ENCODE data around the gene AK6. TPM values are rescaled to one million over a fixed set of nuclear protein-coding genes. Genes with fewer than 3 reads are reported as not detected.

Gene AK6
- polyA plus RNA-seq, 1 donor (not counting 4 experiments of a cell fraction or from before 2014, with no cell fraction given): 60.3 TPM

- dilution Hi-C loops (cut with MboI; ENCODE audit: extremely low pct_ligation_motif_present, low sequenced_read_pairs): no loop called here
- no peak for FAIRE-seq
- peak overlapping the region; percentile 66 to 86 (median 76) for H3K4me3 ChIP-seq (ENCODE audit: control insufficient read depth in 2 of 3, extremely low read depth in 1 of 3, insufficient read depth in 2 of 3, low read depth in 1 of 3, low read length in 3 of 3)
- H3K36me3 ChIP-seq (ENCODE audit: control insufficient read depth in 2 of 2, extremely low read depth in 1 of 2, insufficient read depth in 2 of 2, low read length in 2 of 2): peaks cover 3 to 8% of the 10 kb centered on the region in 2 experiments
- H3K79me2 ChIP-seq (ENCODE audit: control insufficient read depth, insufficient read depth, low read length): peaks cover 27% of the 10 kb centered on the region
- no peak for DNase-seq (ENCODE audit: low read depth, low spot score)
- no peaks in the 10 kb centered on the region for H3K9me3 ChIP-seq (ENCODE audit: control insufficient read depth, low read depth, low read length)
- H3K4me2 ChIP-seq (ENCODE audit: control insufficient read depth, extremely low read depth, insufficient read depth, low read depth, low read length): peak overlapping the region; percentile 90
- H3K27me3 ChIP-seq (ENCODE audit: control insufficient read depth, extremely low read depth, insufficient read depth, low read length): no peaks in the 10 kb centered on the region
- TF ChIP-seq, protein P1, sequence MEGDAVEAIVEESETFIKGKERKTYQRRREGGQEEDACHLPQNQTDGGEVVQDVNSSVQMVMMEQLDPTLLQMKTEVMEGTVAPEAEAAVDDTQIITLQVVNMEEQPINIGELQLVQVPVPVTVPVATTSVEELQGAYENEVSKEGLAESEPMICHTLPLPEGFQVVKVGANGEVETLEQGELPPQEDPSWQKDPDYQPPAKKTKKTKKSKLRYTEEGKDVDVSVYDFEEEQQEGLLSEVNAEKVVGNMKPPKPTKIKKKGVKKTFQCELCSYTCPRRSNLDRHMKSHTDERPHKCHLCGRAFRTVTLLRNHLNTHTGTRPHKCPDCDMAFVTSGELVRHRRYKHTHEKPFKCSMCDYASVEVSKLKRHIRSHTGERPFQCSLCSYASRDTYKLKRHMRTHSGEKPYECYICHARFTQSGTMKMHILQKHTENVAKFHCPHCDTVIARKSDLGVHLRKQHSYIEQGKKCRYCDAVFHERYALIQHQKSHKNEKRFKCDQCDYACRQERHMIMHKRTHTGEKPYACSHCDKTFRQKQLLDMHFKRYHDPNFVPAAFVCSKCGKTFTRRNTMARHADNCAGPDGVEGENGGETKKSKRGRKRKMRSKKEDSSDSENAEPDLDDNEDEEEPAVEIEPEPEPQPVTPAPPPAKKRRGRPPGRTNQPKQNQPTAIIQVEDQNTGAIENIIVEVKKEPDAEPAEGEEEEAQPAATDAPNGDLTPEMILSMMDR (optimal IDR thresholded peaks at IDR 0.05 in 1 of 3, IDR thresholded peaks at IDR 0.05 in 1 of 3, conservative IDR thresholded peaks at IDR 0.05 in 1 of 3; ENCODE audit: extremely low read depth in 1 of 3, insufficient read depth in 2 of 3, low read length in 3 of 3): no peak
- no peak for TF ChIP-seq EZH2 (IDR thresholded peaks at IDR 0.05; ENCODE audit: low read length)
- H3K4me1 ChIP-seq (ENCODE audit: control insufficient read depth, extremely low read depth, insufficient read depth, low read length): peaks cover 11% of the 10 kb centered on the region
- no peaks in the 10 kb centered on the region for H4K20me1 ChIP-seq (ENCODE audit: control insufficient read depth, extremely low read depth, insufficient read depth, low read length)
- peak overlapping the region; percentile 86 for H2AFZ ChIP-seq (ENCODE audit: control insufficient read depth, low read length)
- H3K9ac ChIP-seq (ENCODE audit: control insufficient read depth, extremely low read depth, insufficient read depth, low read length): peak overlapping the region; percentile 95
- H3K27ac ChIP-seq (ENCODE audit: control insufficient read depth, insufficient read depth, low read length): peak overlapping the region; percentile 91
- no peaks in the 10 kb centered on the region for H3K9me1 ChIP-seq (ENCODE audit: control insufficient read depth, extremely low read depth, insufficient read depth, low read length)
Observed at GRCh38 chr5:69415584-69415958, 46.3 kb upstream of the AK6 start.

DNA sequence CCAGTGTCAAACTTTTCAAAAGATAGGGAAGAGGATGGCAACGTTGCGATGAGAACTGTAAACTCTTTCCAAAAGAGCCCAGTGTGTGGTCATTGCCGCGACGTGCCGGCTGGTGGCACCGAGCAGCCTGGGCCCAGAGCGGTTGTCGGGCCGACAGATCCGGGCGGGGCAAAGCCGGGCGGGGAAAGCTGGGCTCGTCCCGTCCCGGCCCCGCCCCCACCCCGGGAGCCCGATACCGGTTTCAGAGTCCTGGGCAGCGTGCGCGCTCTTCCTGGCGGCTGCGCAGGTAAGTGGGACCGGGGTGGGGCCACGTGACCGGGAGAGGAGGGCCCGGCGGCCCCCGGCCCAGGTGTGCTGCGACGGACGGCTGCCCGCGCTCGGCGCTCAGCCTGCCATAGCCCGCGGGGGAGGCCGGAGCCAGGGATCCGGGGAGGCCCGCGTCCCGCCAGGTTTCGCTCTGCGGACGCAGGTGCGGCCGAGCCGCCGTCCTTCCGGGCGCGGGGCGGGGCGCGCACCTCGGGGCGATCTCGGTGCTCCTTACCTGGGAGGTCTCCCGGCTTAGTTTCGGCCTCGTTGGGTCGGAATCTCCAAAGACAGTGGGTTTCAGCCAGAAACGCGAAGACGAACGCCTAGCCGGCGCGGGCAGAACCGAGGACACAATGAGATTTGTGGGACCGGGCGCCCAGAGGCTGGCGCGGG, 45.7 kb upstream of the AK6 start, which contains the start of gene MARVELD2:
TSS of gene MARVELD2 (plus strand) at position 232 of the 699 bp plus-strand sequence. CDS start 4,270 bp downstream, outside the sequence.
- Histone ChIP-seq H3K4me1 (ENCODE audit: control insufficient read depth, extremely low read depth, insufficient read depth, low read length) (peaks cover 11% of the 10 kb centered on the region), H4K20me1 (ENCODE audit: control insufficient read depth, extremely low read depth, insufficient read depth, low read length) (no peaks in the 10 kb centered on the region), H2AFZ (ENCODE audit: control insufficient read depth, low read length) (peak within 1 kb of the TSS; percentile 86), H3K27ac (ENCODE audit: control insufficient read depth, insufficient read depth, low read length) (peak within 1 kb of the TSS; percentile 91), H3K9ac (ENCODE audit: control insufficient read depth, extremely low read depth, insufficient read depth, low read length) (peak within 1 kb of the TSS; percentile 95), H3K4me2 (ENCODE audit: control insufficient read depth, extremely low read depth, insufficient read depth, low read depth, low read length) (peak within 1 kb of the TSS; percentile 90), H3K36me3 (ENCODE audit: control insufficient read depth in 2 of 2, extremely low read depth in 1 of 2, insufficient read depth in 2 of 2, low read length in 2 of 2) (peaks cover 3 to 5% of the 10 kb centered on the region in 2 experiments), H3K27me3 (ENCODE audit: control insufficient read depth, extremely low read depth, insufficient read depth, low read length) (no peaks in the 10 kb centered on the region), H3K9me1 (ENCODE audit: control insufficient read depth, extremely low read depth, insufficient read depth, low read length) (no peaks in the 10 kb centered on the region), H3K4me3 (ENCODE audit: control insufficient read depth in 2 of 3, extremely low read depth in 1 of 3, insufficient read depth in 2 of 3, low read depth in 1 of 3, low read length in 3 of 3) (peak within 1 kb of the TSS; percentile 66 to 86 (median 76)), H3K9me3 (ENCODE audit: control insufficient read depth, low read depth, low read length) (no peaks in the 10 kb centered on the region), H3K79me2 (ENCODE audit: control insufficient read depth, insufficient read depth, low read length) (peaks cover 21% of the 10 kb centered on the region)
- DNase-seq (ENCODE audit: low read depth, low spot score) (peak; percentile 32), FAIRE-seq (peak; percentile 13)
- TF ChIP-seq, protein P1 (optimal IDR thresholded peaks at IDR 0.05 in 1 of 3, IDR thresholded peaks at IDR 0.05 in 1 of 3, conservative IDR thresholded peaks at IDR 0.05 in 1 of 3; ENCODE audit: extremely low read depth in 1 of 3, insufficient read depth in 2 of 3, low read length in 3 of 3): peak; percentile 21 to 69 (median 58)
- no peak for TF ChIP-seq EZH2 (IDR thresholded peaks at IDR 0.05; ENCODE audit: low read length)
- dilution Hi-C loops (cut with MboI; ENCODE audit: extremely low pct_ligation_motif_present, low sequenced_read_pairs): no loop called here

All from keratinocyte (primary cell).